Astrocyte of the spinal cord (primary cell): ENCODE measurements around the gene SLC26A2.

Source experiments
- DNase-seq: peaks from one replicate; pipeline ENCODE4 v3.0.0; 2011; ENCODE audit warnings: low read depth, low spot score
- H3K4me3 ChIP-seq: 2 replicates; pipeline ENCODE4 v1.5.1; 2011; ENCODE audit warnings: low read depth, mild to moderate bottlenecking, low read length, moderate library complexity
- CTCF ChIP-seq: IDR thresholded peaks from 2 replicates; pipeline ENCODE4 v1.5.1; 2012; ENCODE audit warnings: low read depth, mild to moderate bottlenecking, low read length, inconsistent platforms
- in situ Hi-C: cut with HindIII; loops from 2 replicates; pipeline ENCODE4 v1.10.0; 2017; ENCODE audit warnings: low sequenced_read_pairs

SLC26A2 gene

DNA sequence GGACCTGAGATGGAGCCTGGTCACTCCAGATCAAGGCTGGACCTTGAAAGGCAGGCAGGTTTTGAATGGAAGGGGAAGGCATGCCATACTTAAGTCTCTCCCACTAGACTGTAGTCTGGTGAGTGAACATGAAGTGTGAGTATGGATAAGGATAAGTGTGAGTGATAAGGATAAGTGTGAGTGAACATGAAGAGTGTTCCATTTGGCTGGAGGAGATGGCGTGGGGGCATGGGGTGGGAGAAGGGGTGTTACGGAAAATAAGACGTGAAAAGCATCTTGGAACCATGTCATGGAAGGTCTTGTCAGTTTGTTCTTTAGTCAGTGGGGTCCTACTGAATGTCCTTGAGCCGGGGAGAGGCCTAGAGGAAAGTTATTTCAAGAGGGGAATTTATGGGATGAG lies 72.8 kb downstream of the SLC26A2 start:
- DNase-seq = no peak
- in situ Hi-C loops = no loop called here
- no peak for TF ChIP-seq CTCF
- H3K4me3 ChIP-seq = no peak overlapping the region

GRCh38 chr5:150034662-150035061 lies 74.1 kb downstream of the SLC26A2 start:
- H3K4me3 ChIP-seq = no peak overlapping the region
- TF ChIP-seq CTCF = no peak
- peak; percentile 89 for DNase-seq
- in situ Hi-C loops = no loop called here

DNA sequence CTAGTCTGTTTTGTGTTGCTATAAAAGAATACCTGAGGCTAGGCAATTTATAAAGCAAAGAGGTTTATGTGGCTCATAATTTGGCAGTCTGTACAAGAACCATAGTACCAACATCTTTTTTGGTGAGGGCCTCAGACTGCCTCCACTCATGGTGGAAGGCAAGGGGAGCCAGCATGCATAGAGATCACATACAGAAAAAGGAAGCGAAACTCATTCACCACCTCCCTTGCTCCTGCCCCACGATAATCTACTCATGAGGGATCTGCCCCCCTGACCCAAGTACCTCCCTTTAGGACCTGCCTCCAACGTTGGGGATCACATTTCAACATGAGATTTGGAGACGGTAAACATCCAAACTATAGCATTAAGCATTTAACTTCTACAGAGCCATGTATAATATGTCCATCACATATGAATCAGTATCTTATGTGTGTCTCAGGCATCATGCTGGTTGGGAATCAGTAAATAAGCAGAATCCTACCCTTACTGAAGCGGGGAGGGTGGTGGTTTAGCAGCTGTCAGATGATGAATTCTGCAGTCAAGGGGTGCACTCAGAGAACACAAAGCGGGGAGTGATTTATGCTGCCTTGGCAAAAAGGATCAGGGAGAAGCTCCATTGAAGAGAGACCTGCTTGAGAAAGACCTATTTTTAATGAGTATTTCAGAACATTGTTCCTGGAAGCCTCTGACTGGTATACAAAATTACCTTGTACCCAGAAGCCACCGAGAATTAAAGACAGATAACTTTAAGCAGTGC lies 74.8 kb downstream of the SLC26A2 start:
- H3K4me3 ChIP-seq = no peak overlapping the region
- no peak for DNase-seq
- in situ Hi-C loops = no loop called here
- no peak for TF ChIP-seq CTCF

DNA sequence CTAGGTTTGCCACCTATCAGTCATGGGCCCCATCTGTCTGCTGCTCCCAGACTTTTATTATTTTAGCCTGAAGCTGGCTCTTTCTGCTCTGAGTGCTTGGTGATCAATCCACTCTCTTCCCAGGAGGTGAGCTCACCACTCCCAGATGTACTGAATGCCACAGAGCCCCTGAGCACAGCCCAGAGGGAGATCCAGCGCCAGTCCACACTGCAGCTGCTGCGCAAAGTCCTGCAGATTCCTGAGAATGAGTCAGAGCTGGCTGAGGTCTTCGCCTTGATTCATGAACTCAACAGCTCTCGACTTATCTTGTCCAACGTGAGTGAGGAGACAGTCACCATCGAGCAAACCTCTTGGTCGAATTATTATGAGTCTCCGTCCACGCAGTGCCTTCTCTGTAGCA lies 76.0 kb downstream of the SLC26A2 start:
- TF ChIP-seq CTCF = no peak
- DNase-seq = peak; percentile 97
- H3K4me3 ChIP-seq = no peak overlapping the region
- in situ Hi-C loops = no loop called here
